ENCODE results near the gene EIF3K. TPM values are rescaled to one million over a fixed set of nuclear protein-coding genes. Genes with fewer than 3 reads are reported as not detected.
"Not testable (repeated sequence)": the region's sequence is repeated elsewhere in the genome, so short reads cannot be mapped to it uniquely, and the experiment has no call there.

EIF3K gene
- total RNA-seq, 4 donors from 2014 or later, result 333 to 570 (median 446) TPM

- Histone ChIP-seq H3K27me3 (peaks cover 0 to 52% (median 7%) of the 10 kb centered on the region in 4 donors), H3K27ac (replicated peaks in 1 of 4) (no peak overlapping the region), H3K4me3 (no peak overlapping the region), H3K36me3 (no peaks in the 10 kb centered on the region), H3K9me3 (no peaks in the 10 kb centered on the region), H3K4me1 (peaks cover 3 to 10% (median 8%) of the 10 kb centered on the region in 4 donors)
- TF ChIP-seq CTCF (IDR thresholded peaks at IDR 0.05) (no peak), POLR2AphosphoS5 (IDR thresholded peaks at IDR 0.05) (no peak), POLR2A (IDR thresholded peaks at IDR 0.05; ENCODE audit: low read depth) (no peak)
- WGBS, result 81% methylated on average over 6 of the region's 6 CpGs
- intact Hi-C loops (cut with DNase I), result no loop called here
- no peak for DNase-seq (ENCODE audit: extremely low spot score)
Observed at GRCh38 chr19:38592940-38593339, 26.0 kb upstream of the EIF3K start.

GRCh38 chr19:38596057-38596981 is 22.7 kb upstream of the EIF3K start:
- TF ChIP-seq POLR2A (IDR thresholded peaks at IDR 0.05; ENCODE audit: low read depth) (no peak), POLR2AphosphoS5 (IDR thresholded peaks at IDR 0.05) (no peak), CTCF (IDR thresholded peaks at IDR 0.05) (no peak), EP300 (IDR thresholded peaks at IDR 0.05) (no peak)
- no peak for DNase-seq (ENCODE audit: extremely low spot score)
- Histone ChIP-seq H3K4me3 (peak overlapping the region; percentile 9 to 36 (median 32)), H3K27ac (replicated peaks in 1 of 4) (no peak overlapping the region), H3K36me3 (no peaks in the 10 kb centered on the region), H3K4me1 (peaks cover 3 to 10% (median 8%) of the 10 kb centered on the region in 4 donors), H3K9me3 (no peaks in the 10 kb centered on the region), H3K27me3 (peaks cover 0 to 52% (median 7%) of the 10 kb centered on the region in 4 donors)
- 38% methylated on average over 47 of the region's 55 CpGs for WGBS
- intact Hi-C loops (cut with DNase I), result no loop called here

DNA sequence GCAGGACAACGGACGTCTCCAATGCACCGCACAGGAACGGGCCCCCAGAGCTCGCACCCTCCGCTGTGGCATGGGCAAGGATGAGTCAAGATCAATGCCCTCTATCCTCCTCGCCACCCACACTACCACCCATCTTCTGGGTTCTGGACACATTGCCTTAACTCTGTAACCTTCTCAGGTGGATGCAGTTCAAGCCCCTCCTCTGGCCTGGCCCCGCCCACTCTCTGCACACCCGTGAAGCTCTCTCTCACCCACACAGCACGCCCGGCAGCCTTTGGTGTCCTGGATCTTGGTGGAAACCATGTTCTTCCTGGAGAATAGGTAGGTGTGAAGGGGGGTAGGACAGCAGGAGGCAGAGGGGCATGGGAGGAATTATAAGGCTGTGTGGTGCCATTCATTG is 21.9 kb upstream of the EIF3K start:
- no peak for TF ChIP-seq EP300 (IDR thresholded peaks at IDR 0.05)
- TF ChIP-seq POLR2A (IDR thresholded peaks at IDR 0.05; ENCODE audit: low read depth), result no peak
- TF ChIP-seq CTCF (IDR thresholded peaks at IDR 0.05), result no peak
- no peak for TF ChIP-seq POLR2AphosphoS5 (IDR thresholded peaks at IDR 0.05)
- WGBS, result 84% methylated on average over 5 of the region's 11 CpGs
- H3K9me3 ChIP-seq, result no peaks in the 10 kb centered on the region
- no peak overlapping the region for H3K27ac ChIP-seq (replicated peaks in 1 of 4)
- no peak overlapping the region for H3K4me3 ChIP-seq
- peaks cover 0 to 45% (median 7%) of the 10 kb centered on the region in 4 donors for H3K27me3 ChIP-seq
- H3K4me1 ChIP-seq, result peaks cover 3 to 10% (median 8%) of the 10 kb centered on the region in 4 donors
- intact Hi-C loops (cut with DNase I), result no loop called here
- H3K36me3 ChIP-seq, result no peaks in the 10 kb centered on the region
- no peak for DNase-seq (ENCODE audit: extremely low spot score)

GRCh38 chr19:38599722-38600121 is 19.3 kb upstream of the EIF3K start:
- DNase-seq (ENCODE audit: extremely low spot score), result no peak
- Histone ChIP-seq H3K4me1 (peaks cover 3 to 10% (median 8%) of the 10 kb centered on the region in 4 donors), H3K9me3 (no peaks in the 10 kb centered on the region), H3K36me3 (no peaks in the 10 kb centered on the region), H3K27ac (replicated peaks in 1 of 4) (no peak overlapping the region), H3K4me3 (no peak overlapping the region), H3K27me3 (peaks cover 0 to 20% (median 7%) of the 10 kb centered on the region in 4 donors)
- intact Hi-C loops (cut with DNase I), result loop anchor here (10.0 kb wide), 1 partner anchor 55 kb away; no protein-coding TSS in a partner anchor
- no peak for TF ChIP-seq CTCF (IDR thresholded peaks at IDR 0.05)
- WGBS, result 85% methylated on average over 11 of the region's 11 CpGs

- intact Hi-C loops (cut with DNase I), result loop anchor here (10.0 kb wide), 1 partner anchor 58 kb away; no protein-coding TSS in a partner anchor
- not testable (repeated sequence) for DNase-seq (ENCODE audit: extremely low spot score); H3K36me3 ChIP-seq; H3K4me3 ChIP-seq; H3K27ac ChIP-seq (replicated peaks in 1 of 4); H3K4me1 ChIP-seq; H3K27me3 ChIP-seq; H3K9me3 ChIP-seq
- WGBS, result 94% methylated on average over 5 of the region's 5 CpGs
Observed at GRCh38 chr19:38602856-38603255, 16.1 kb upstream of the EIF3K start.

All from esophagus muscularis mucosa (tissue), 4 donors.